Hepatocyte (in vitro differentiated cells): ENCODE results near the gene C1orf56.

Experiments used
- EZH2 ChIP-seq: fragments of 200-600 bp; sonication (generic); IDR thresholded peaks from 2 replicates; pipeline ENCODE4 v1.6.1; 2016; ENCODE audit warnings: antibody characterized with exemption, mild to moderate bottlenecking, borderline replicate concordance
- EZH2phosphoT487 ChIP-seq: fragments of 200-600 bp; sonication (generic); IDR thresholded peaks from one replicate; pipeline ENCODE4 v1.6.1; 2018; ENCODE audit warnings: antibody characterized with exemption, mild to moderate bottlenecking, low read depth, moderate library complexity; ENCODE audit not compliant: unreplicated experiment, severe bottlenecking
- TF ChIP-seq, protein P1 (sequence below): fragments of 200-600 bp; sonication (generic); IDR thresholded peaks from 2 replicates; pipeline ENCODE4 v1.5.1; 2016; ENCODE audit warnings: antibody characterized with exemption, mild to moderate bottlenecking; ENCODE audit not compliant: poor library complexity

DNA sequence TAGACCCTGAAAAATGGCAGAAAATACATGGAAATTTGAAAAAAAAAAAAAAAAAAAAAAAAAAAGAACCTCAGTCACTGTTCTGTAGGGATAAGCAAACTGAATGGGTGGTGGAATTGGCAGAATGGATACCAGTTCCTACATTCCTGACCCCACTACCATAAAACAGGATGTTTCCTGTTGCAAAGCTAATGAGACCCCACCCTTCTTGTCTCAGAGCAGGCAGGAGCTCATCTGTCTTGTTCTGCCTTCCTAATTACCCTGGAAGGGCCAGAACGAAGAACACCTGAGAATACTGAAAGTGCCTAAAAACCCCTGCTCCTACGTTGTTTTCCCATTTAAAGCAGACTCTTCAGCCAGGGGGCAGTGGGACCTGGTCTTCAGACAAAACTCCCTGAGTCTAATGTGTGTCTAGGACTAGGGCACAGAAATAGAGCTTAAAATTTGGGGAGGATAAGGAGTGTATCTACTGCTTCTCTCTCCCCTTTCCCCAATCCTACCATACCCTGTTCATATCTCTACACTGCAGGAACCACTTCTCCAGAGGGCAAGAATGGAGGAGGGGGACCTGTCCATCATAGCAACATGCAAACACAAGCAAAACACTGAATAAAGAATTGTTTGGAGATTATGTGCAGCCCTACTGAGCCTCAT, 3.9 kb downstream of the C1orf56 start:
- TF ChIP-seq, protein P1, sequence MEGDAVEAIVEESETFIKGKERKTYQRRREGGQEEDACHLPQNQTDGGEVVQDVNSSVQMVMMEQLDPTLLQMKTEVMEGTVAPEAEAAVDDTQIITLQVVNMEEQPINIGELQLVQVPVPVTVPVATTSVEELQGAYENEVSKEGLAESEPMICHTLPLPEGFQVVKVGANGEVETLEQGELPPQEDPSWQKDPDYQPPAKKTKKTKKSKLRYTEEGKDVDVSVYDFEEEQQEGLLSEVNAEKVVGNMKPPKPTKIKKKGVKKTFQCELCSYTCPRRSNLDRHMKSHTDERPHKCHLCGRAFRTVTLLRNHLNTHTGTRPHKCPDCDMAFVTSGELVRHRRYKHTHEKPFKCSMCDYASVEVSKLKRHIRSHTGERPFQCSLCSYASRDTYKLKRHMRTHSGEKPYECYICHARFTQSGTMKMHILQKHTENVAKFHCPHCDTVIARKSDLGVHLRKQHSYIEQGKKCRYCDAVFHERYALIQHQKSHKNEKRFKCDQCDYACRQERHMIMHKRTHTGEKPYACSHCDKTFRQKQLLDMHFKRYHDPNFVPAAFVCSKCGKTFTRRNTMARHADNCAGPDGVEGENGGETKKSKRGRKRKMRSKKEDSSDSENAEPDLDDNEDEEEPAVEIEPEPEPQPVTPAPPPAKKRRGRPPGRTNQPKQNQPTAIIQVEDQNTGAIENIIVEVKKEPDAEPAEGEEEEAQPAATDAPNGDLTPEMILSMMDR: no peak
- TF ChIP-seq EZH2 (no peak), EZH2phosphoT487 (no peak)
